Endothelial cell of umbilical vein (primary cell): ENCODE data around the gene RECQL. TPM values are rescaled to one million over a fixed set of nuclear protein-coding genes. Genes with fewer than 3 reads are reported as not detected.

Experiments
- BruUV-seq: library from RNA; stranded (reverse); fragments of 400-500 nt; replicated peaks from 2 replicates; lab custom pipeline; 2021; lab: Mats Ljungman, UMichigan
- CTCF ChIA-PET: fragments of 300-600, 350-600 bp; sonication (Branson Sonifier 250); formaldehyde crosslinking; loops from one replicate; lab custom pipeline; 2021; ENCODE audit warnings: antibody characterized with exemption, inconsistent platforms; lab: Charles Lee
- POLR2A ChIA-PET: fragments of 300-600, 350-600 bp; sonication (Branson Sonifier 250); formaldehyde crosslinking; loops from one replicate; lab custom pipeline; 2021; ENCODE audit warnings: antibody characterized with exemption, inconsistent platforms; lab: Charles Lee
- DNase-seq: peaks from one replicate; pipeline ENCODE4 v3.0.0-alpha.2; 2011; ENCODE audit warnings: low read depth, low spot score
- FAIRE-seq: peaks from 2 replicates; lab custom pipeline; 2011; peaks lifted over from hg19 to GRCh38; lab: Jason Lieb, UNC
- H2AFZ ChIP-seq: 2 replicates; pipeline ENCODE4 v1.6.0; 2012; ENCODE audit warnings: low read depth, low read length, control low read depth, inconsistent platforms
- H3K27ac ChIP-seq: 2 replicates; pipeline ENCODE4 v1.5.1; 2011; ENCODE audit warnings: low read depth, mild to moderate bottlenecking, control low read depth, low read length, moderate library complexity; ENCODE audit not compliant: insufficient read depth
- H3K27me3 ChIP-seq, 2 experiments: 2 replicates each; pipeline versions ENCODE4 v1.6.0 to v1.6.1; 2011; ENCODE audit warnings: low read length in 2 of 2, mixed read lengths in 1 of 2; ENCODE audit not compliant: control insufficient read depth in 2 of 2, insufficient read depth in 2 of 2
- H3K36me3 ChIP-seq, 2 experiments: 2 replicates in 1 of 2; 3 replicates in 1 of 2; pipeline ENCODE4 v1.5.1; 2011; ENCODE audit warnings: low read length in 2 of 2, mild to moderate bottlenecking in 1 of 2, moderate library complexity in 1 of 2; ENCODE audit not compliant: control insufficient read depth in 2 of 2, insufficient read depth in 2 of 2; ENCODE audit errors: extremely low read depth in 1 of 2
- H3K4me1 ChIP-seq: 3 replicates; pipeline ENCODE4 v1.5.1; 2011; ENCODE audit warnings: mild to moderate bottlenecking, low read length; ENCODE audit not compliant: control insufficient read depth, insufficient read depth; ENCODE audit errors: extremely low read depth
- H3K4me2 ChIP-seq: 2 replicates; pipeline ENCODE4 v1.6.1; 2011; ENCODE audit warnings: low read length, control low read depth, mixed read lengths; ENCODE audit not compliant: insufficient read depth
- H3K4me3 ChIP-seq, 3 experiments: fragments of 200-600 bp in 1 of 3; sonication (generic), shearing (Covaris generic) in 1 of 3; replicated peaks in 1 of 3; 2 replicates each; pipeline ENCODE4 v1.5.1; 2011 to 2016; ENCODE audit warnings: control low read depth in 3 of 3, low read length in 3 of 3, mild to moderate bottlenecking in 2 of 3, inconsistent platforms in 1 of 3, low read depth in 1 of 3, moderate library complexity in 1 of 3; ENCODE audit not compliant: insufficient read depth in 1 of 3
- H3K79me2 ChIP-seq: 2 replicates; pipeline ENCODE4 v1.6.0; 2012; ENCODE audit warnings: low read length, inconsistent platforms; ENCODE audit not compliant: control insufficient read depth, insufficient read depth
- H3K9ac ChIP-seq: replicated peaks from 2 replicates; pipeline ENCODE3; 2011; ENCODE audit warnings: low read length, control low read depth; ENCODE audit not compliant: insufficient read depth; ENCODE audit errors: extremely low read depth
- H3K9me1 ChIP-seq: replicated peaks from 3 replicates; pipeline ENCODE4 v1.6.0; 2011; ENCODE audit warnings: mild to moderate bottlenecking, low read length; ENCODE audit not compliant: control insufficient read depth, insufficient read depth; ENCODE audit errors: extremely low read depth
- H3K9me3 ChIP-seq: replicated peaks from 2 replicates; pipeline ENCODE4 v1.5.1; 2012; ENCODE audit warnings: low read length, inconsistent platforms; ENCODE audit not compliant: control insufficient read depth, insufficient read depth
- H4K20me1 ChIP-seq: replicated peaks from 2 replicates; pipeline ENCODE3; 2011; ENCODE audit warnings: mild to moderate bottlenecking, low read length; ENCODE audit not compliant: control insufficient read depth, insufficient read depth; ENCODE audit errors: extremely low read depth
- EZH2 ChIP-seq: IDR thresholded peaks from 2 replicates; pipeline ENCODE4 v1.6.1; 2012; ENCODE audit warnings: borderline replicate concordance, low read depth, mild to moderate bottlenecking, moderate library complexity, low read length, inconsistent platforms; ENCODE audit not compliant: severe bottlenecking
- FOS ChIP-seq: IDR thresholded peaks from 2 replicates; pipeline ENCODE4 v1.6.1; 2011; ENCODE audit warnings: mild to moderate bottlenecking, low read length, moderate library complexity, borderline replicate concordance; ENCODE audit not compliant: insufficient read depth
- GATA2 ChIP-seq: IDR thresholded peaks from 2 replicates; pipeline ENCODE4 v1.7.0; 2011; ENCODE audit warnings: low read depth, mild to moderate bottlenecking, moderate library complexity, mixed read lengths, low read length; ENCODE audit not compliant: insufficient read length, insufficient read depth
- JUN ChIP-seq: IDR thresholded peaks from 2 replicates; pipeline ENCODE4 v1.6.1; 2011; ENCODE audit warnings: borderline replicate concordance, low read depth; ENCODE audit not compliant: insufficient read length, insufficient read depth
- MAX ChIP-seq: IDR thresholded peaks from 2 replicates; pipeline ENCODE4 v1.6.1; 2011; ENCODE audit not compliant: insufficient read depth, insufficient read length
- MYC ChIP-seq: IDR thresholded peaks from one replicate; pipeline ENCODE4 v1.6.1; 2011; ENCODE audit warnings: mild to moderate bottlenecking, low read depth, low read length
- POLR2A ChIP-seq: IDR thresholded peaks from 2 replicates; pipeline ENCODE4 v1.6.1; 2012; ENCODE audit warnings: low read depth, mild to moderate bottlenecking, control low read depth, low read length
- POLR2AphosphoS5 ChIP-seq: IDR thresholded peaks from 2 replicates; pipeline ENCODE4 v1.6.1; 2012; ENCODE audit warnings: low read depth, mild to moderate bottlenecking, control low read depth, low read length, moderate library complexity; ENCODE audit not compliant: insufficient read depth
- dilution Hi-C: fragments of 300-500 bp; cut with MboI; formaldehyde crosslinking; loops from one replicate; pipeline ENCODE4 v1.15.0; 2019; ENCODE audit warnings: low sequenced_read_pairs; ENCODE audit not compliant: extremely low pct_ligation_motif_present
- intact Hi-C: fragments of 100-400 bp; cut with micrococcal nuclease; formaldehyde crosslinking; loops from one replicate; pipeline ENCODE4 v1.10.0; 2022
- polyA plus RNA-seq, 4 experiments: library from polyadenylated mRNA; depleted of rRNA in 3 of 4; stranded (reverse) in 3 of 4; unstranded in 1 of 4; fragments of >200 nt; gene quantifications; 2 replicates each; pipeline versions ENCODE4 v1.2.1 to v1.2.3, GENCODE V29; 2011 to 2012; ENCODE audit warnings: missing spikeins in 1 of 4
- total RNA-seq: library from RNA; stranded (reverse); gene quantifications from 2 replicates; pipeline ENCODE4 v1.2.3, GENCODE V29; 2021
- TF ChIP-seq, protein P1 (sequence below), 2 donors: IDR thresholded peaks; 1 replicate in 1 of 2; 2 replicates in 1 of 2; pipeline ENCODE4 v1.5.1; 2011; ENCODE audit warnings: low read length in 2 of 2, mild to moderate bottlenecking in 2 of 2, moderate library complexity in 2 of 2, control low read depth in 1 of 2, inconsistent platforms in 1 of 2, low read depth in 1 of 2; ENCODE audit not compliant: insufficient read depth in 1 of 2; ENCODE audit errors: extremely low read depth in 1 of 2

RECQL gene
- total and polyA plus RNA-seq, 2 donors (not counting 3 experiments of a cell fraction or from before 2014, with no cell fraction given), result 9.3 to 50.3 TPM

- Histone ChIP-seq H2AFZ (no peak overlapping the region), H3K36me3 (no peaks in the 10 kb centered on the region), H3K4me2 (no peak overlapping the region), H3K4me1 (no peaks in the 10 kb centered on the region), H4K20me1 (no peaks in the 10 kb centered on the region), H3K9me1 (no peaks in the 10 kb centered on the region), H3K9ac (no peak overlapping the region), H3K27me3 (no peaks in the 10 kb centered on the region), H3K27ac (no peak overlapping the region), H3K79me2 (no peaks in the 10 kb centered on the region), H3K9me3 (no peaks in the 10 kb centered on the region), H3K4me3 (no peak overlapping the region)
- TF ChIP-seq, protein P1, sequence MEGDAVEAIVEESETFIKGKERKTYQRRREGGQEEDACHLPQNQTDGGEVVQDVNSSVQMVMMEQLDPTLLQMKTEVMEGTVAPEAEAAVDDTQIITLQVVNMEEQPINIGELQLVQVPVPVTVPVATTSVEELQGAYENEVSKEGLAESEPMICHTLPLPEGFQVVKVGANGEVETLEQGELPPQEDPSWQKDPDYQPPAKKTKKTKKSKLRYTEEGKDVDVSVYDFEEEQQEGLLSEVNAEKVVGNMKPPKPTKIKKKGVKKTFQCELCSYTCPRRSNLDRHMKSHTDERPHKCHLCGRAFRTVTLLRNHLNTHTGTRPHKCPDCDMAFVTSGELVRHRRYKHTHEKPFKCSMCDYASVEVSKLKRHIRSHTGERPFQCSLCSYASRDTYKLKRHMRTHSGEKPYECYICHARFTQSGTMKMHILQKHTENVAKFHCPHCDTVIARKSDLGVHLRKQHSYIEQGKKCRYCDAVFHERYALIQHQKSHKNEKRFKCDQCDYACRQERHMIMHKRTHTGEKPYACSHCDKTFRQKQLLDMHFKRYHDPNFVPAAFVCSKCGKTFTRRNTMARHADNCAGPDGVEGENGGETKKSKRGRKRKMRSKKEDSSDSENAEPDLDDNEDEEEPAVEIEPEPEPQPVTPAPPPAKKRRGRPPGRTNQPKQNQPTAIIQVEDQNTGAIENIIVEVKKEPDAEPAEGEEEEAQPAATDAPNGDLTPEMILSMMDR (IDR thresholded peaks at IDR 0.05; ENCODE audit: extremely low read depth in 1 of 2, insufficient read depth in 1 of 2, low read depth in 1 of 2, low read length in 2 of 2), result no peak
- no peak for TF ChIP-seq JUN
- no peak for TF ChIP-seq EZH2
- TF ChIP-seq POLR2AphosphoS5, result no peak
- TF ChIP-seq FOS, result no peak
- TF ChIP-seq MAX, result no peak
- TF ChIP-seq POLR2A, result no peak
- TF ChIP-seq MYC, result no peak
- TF ChIP-seq GATA2, result no peak
- BruUV-seq, result no TSS peak
- CTCF ChIA-PET, result no interaction called here
- dilution Hi-C loops (no loop called here), intact Hi-C loops (no loop called here)
- DNase-seq (no peak), FAIRE-seq (no peak)
- POLR2A ChIA-PET, result no interaction called here
Observed at GRCh38 chr12:21546716-21547115, 45.3 kb upstream of the RECQL start.
